ENCODE data around the gene KIF11.

KIF11 gene

GRCh38 chr10:92688927-92689662 lies 96.2 kb downstream of the KIF11 start:
- DNase-seq: no peak

- no peak for DNase-seq
Observed at GRCh38 chr10:92689663-92690210, 96.8 kb downstream of the KIF11 start, which contains the start of gene HHEX. Gene HHEX, plus strand, starts transcription at chr10:92689955. Its CDS starts 32 bp downstream, at chr10:92689987.

GRCh38 chr10:92690211-92690914 lies 97.4 kb downstream of the KIF11 start:
- DNase-seq: no peak

DNA sequence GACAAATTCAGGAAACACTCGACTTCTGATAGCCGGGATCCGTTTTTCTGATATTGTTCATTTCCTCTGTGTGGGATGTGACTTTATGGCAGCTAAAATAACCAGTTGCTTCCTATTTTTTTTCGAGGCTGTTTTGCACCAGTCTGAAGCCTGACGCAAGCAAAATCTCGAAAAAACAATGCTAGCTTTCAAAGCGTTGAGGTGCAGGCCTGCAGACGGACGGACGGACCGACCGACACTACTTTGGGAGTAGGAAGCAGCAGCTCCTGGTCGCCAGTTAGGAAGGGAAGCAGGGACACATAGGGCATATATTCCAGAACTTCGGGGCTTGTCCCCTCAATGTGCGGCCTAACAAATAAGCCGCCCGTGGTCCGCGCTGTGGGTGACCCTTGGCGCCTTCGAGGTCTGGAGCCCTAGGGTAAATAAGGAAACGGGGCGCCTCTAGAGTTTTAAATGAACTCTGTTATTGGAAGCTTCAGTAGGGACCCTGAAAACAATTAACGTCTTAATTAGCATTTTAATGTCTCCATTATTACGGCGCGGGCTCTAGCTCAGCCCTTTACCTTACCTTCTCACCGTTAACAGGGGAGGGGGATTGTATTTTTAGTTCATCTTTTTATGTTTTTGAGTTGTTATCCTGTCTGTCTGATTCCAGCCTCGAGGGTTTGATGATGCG lies 98.1 kb downstream of the KIF11 start:
- DNase-seq: no peak

DNA sequence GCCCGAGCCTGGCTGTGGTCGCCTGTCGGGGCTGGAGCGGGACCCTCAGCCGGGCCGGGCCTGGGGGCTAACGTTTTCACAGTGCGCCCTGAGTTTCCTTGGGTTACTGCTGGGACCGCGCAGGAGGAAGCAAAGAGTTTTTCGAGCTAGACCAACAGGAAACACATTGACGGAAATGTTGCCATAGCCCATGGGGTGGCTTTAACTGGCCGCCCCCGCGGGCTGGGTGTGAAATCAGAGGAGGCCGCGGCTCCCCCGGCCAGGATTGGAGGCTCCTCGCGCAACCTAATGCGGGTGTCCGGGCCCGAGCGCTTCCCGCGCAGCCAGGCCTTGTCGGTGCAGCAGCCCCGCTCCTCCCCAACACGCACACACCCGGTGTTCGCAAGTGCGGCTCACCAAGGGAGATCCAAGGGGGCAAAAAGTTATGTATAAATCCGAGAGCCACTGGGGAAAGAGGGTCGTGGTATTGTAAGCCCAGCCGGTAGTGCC lies 98.7 kb downstream of the KIF11 start:
- DNase-seq: no peak

GRCh38 chr10:92692080-92692671 lies 99.2 kb downstream of the KIF11 start:
- no peak for DNase-seq

DNA sequence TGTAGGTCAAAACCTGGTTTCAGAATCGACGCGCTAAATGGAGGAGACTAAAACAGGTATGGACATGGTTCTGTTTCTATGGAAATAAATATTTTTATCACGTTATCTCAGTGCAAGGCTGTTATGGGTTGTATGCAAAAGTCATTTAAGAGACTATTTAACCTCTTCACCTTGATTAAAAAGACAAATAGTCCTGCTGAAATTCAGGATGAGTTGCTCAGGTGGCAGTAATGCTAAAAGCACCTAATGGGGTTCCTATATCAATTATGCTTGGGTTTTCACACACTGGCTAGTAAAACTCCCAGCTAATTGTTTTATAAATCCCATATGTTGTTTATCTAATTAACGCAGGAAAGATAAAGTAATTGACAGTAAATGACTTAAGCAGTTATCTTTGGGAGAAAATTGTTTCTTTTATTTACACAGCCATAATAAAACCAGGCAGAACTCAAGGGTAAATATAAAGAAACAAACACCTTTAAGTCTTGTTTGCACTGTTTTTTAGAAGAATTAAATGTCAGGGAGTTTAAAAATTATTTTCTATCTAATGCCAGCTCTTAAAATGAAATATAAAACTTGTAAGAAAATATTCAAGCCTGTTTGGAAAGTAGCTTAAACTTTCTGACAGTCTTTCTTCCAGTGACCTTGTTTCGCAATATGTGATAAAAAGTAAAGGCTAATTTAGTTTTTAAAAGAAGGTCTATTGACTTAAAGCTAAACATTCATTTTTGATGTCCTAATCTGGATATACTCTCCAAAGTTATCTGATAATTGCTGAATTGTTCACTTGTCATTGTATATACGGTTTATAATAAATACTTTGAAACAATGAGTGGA lies 100.0 kb downstream of the KIF11 start:
- DNase-seq: no peak

GRCh38 chr10:92693534-92693893 lies 100.6 kb downstream of the KIF11 start:
- DNase-seq: no peak

DNA sequence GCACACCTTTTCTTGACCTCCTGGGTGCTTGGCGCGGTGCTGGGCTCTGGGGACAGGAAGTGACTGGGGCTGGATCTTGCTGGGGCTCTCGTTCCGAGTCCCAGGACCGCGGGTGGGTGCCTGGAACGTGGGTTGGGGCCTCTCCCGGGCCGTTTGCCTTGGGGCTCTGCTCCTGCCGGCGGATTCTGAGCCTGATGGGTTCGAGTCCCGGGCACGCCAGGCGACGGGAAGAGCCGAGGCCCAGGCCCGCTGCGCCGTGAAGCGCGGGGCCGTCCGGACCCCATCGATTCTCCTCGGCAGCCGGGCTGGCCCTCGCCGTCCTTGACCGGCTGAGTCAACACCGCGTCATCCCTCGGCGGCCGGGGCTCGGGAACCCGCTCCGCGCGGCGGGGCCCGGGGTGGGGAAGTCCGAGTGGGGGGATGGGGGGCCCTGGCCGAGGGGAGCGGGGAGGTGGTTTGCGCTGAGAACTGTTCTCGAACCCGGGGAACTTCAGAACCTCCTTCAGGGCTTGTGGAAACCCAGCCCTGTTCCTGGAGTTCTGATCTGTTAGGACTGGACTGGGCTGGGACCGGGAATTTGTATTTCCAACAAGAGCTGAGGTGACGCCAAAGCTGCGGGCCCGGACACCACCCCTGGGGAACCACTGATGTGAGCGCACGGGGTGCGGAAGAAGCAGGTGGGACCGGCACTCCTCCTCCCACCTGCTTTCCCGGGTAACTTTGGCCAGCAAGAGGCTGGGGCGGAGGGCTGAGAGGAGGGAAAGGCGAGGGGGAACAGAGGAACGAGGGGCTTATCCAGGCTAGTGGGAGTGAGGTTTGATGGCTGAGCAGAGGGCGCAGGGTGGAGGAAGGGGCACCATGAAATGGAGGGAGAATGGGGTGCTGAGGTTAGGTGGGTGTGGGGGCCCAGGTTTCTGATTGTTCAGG lies 103.0 kb downstream of the KIF11 start:
- no peak for DNase-seq

- DNase-seq: no peak
Observed at GRCh38 chr10:92696606-92697383, 103.9 kb downstream of the KIF11 start.

DNA sequence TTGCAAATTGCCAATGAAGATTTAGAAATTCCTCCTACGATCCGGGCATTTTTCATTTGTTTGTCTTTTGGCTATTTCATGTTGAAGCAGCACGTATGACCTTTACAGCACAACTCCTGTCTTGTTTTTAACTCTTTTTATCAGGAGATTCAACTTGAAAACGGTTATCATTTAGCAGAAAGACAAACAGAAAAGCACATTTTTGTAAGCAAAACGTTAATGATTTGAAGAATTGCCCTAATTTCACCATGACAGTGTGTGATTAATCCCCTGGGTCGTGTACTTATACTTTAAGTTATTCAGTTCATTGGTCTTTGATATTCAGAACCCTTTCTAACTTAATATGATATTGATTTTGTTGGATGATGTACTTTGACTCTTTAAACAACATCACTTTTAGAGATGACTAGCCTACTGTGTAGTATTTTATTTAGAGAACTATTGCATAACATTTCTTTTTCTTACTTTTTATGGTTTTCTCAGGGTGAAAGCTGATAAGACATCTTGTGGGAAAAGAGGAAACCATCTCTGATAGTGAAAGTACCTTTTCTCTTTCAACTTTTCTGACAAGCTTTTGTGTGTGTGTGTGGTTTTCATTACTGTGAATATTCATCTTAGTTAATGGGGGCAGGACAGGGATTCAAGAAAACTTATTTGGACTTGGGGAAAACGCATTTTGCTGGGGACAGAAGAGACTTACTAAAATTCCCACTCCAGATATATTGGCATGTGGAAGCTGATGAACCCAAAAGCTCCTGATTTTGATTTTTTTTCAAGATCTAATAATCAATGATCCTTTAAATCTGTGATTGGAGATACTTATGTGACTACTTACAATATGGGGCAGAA lies 105.0 kb downstream of the KIF11 start:
- DNase-seq: no peak

DNA sequence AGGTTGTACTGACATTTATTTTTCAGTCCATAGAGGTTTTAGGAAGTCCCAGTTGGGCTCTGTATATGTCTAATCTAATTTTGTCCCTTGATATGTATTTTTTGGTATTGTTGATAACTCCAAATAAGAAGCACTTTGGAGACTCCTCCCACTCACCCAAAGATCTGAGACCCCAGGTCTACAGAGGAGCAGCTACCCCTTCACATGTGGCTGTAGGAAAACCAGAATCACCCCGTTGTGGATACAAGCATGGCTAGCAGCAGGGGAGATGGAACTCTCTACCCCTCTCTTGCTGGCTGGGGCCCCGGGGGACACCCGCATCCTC lies 106.2 kb downstream of the KIF11 start:
- DNase-seq: no peak

GRCh38 chr10:92699518-92700381 lies 106.8 kb downstream of the KIF11 start:
- no peak for DNase-seq

GRCh38 chr10:92702301-92702916 lies 109.5 kb downstream of the KIF11 start:
- DNase-seq: no peak
